SK-N-SH (cell line): Measurements from ENCODE around the gene IRF9.

Experiments
- CTCF ChIP-seq: fragments of 200-600 bp; sonication (generic); IDR thresholded peaks from 2 replicates; pipeline ENCODE4 v1.6.1; 2017; ENCODE audit warnings: antibody characterized with exemption, mild to moderate bottlenecking, moderate library complexity
- POLR2AphosphoS5 ChIP-seq: IDR thresholded peaks from 2 replicates; pipeline ENCODE4 v1.6.1; 2012; ENCODE audit warnings: low read depth, low read length

GRCh38 chr14:24126939-24127338, 34.1 kb upstream of the IRF9 start:
- TF ChIP-seq CTCF (no peak), POLR2AphosphoS5 (no peak)
